GM12891 (cell line): ENCODE results near the gene ANKH.

Source experiments
- POLR2AphosphoS5 ChIP-seq: IDR thresholded peaks from 2 replicates; pipeline ENCODE4 v1.6.1; 2011; ENCODE audit warnings: low read depth, low read length, control low read depth
- SPI1 ChIP-seq: IDR thresholded peaks from 2 replicates; pipeline ENCODE4 v1.6.1; 2011; ENCODE audit warnings: low read depth, low read length, control low read depth
- TAF1 ChIP-seq: IDR thresholded peaks from 2 replicates; pipeline ENCODE4 v1.6.1; 2011; ENCODE audit warnings: low read depth, low read length, control low read depth

- no peak for TF ChIP-seq SPI1
- no peak for TF ChIP-seq TAF1
- TF ChIP-seq POLR2AphosphoS5: no peak
Measured at GRCh38 chr5:14720236-14720923, 151.2 kb downstream of the ANKH start.
